NCI-H446 (cell line): ENCODE results near the gene BGN.
A peak's percentile ranks its signal among the peaks of the same experiment; 100 is the strongest.

Source experiments
- DNase-seq, 2 experiments: peaks; one replicate each; lab custom pipeline; 2025; lab: John Stamatoyannopoulos, UW

Gene BGN

GRCh38 chrX:153482376-153483015 is 12.3 kb upstream of the BGN start:
- DNase-seq, result no peak

- DNase-seq, result no peak
Observed at GRCh38 chrX:153485396-153486080, 9.2 kb upstream of the BGN start.

GRCh38 chrX:153486171-153486570 is 8.6 kb upstream of the BGN start:
- DNase-seq, result no peak

GRCh38 chrX:153487590-153488071 is 7.1 kb upstream of the BGN start:
- no peak for DNase-seq

GRCh38 chrX:153488231-153488914 is 6.4 kb upstream of the BGN start:
- DNase-seq, result no peak

GRCh38 chrX:153490217-153490930 is 4.4 kb upstream of the BGN start:
- DNase-seq, result no peak

GRCh38 chrX:153491351-153491914 is 3.3 kb upstream of the BGN start:
- no peak for DNase-seq

- no peak for DNase-seq
Observed at GRCh38 chrX:153491918-153492317, 2.9 kb upstream of the BGN start.

- no peak for DNase-seq
Observed at GRCh38 chrX:153492543-153492942, 2.2 kb upstream of the BGN start.

- DNase-seq, result no peak
Observed at GRCh38 chrX:153493085-153493484, 1.7 kb upstream of the BGN start.

GRCh38 chrX:153494061-153494460 is 719 bp upstream of the BGN start:
- no peak for DNase-seq

- no peak for DNase-seq
Observed at GRCh38 chrX:153495362-153495751, 577 bp downstream of the BGN start.

GRCh38 chrX:153495903-153496589 is 1.3 kb downstream of the BGN start:
- DNase-seq, result no peak

GRCh38 chrX:153496590-153496959 is 1.8 kb downstream of the BGN start:
- DNase-seq, result no peak

- no peak for DNase-seq
Observed at GRCh38 chrX:153498453-153498852, 3.7 kb downstream of the BGN start.

GRCh38 chrX:153499341-153499740 is 4.6 kb downstream of the BGN start:
- DNase-seq, result peak; percentile 4 to 37

- DNase-seq, result peak; percentile 28 to 77
Observed at GRCh38 chrX:153499876-153500275, 5.1 kb downstream of the BGN start.

GRCh38 chrX:153500676-153501280 is 6.0 kb downstream of the BGN start:
- no peak for DNase-seq

GRCh38 chrX:153501530-153501929 is 6.8 kb downstream of the BGN start:
- DNase-seq, result peak in 1 of 2 experiments; percentile 65

- peak in 1 of 2 experiments; percentile 32 for DNase-seq
Observed at GRCh38 chrX:153502131-153502530, 7.4 kb downstream of the BGN start.

- no peak for DNase-seq
Observed at GRCh38 chrX:153502796-153503195, 8.0 kb downstream of the BGN start.
